ENCODE results near the gene EBP. TPM values are rescaled to one million over a fixed set of nuclear protein-coding genes. Genes with fewer than 3 reads are reported as not detected.

EBP gene
- total and polyA plus RNA-seq, 2 donors (not counting 3 experiments of a cell fraction or from before 2014, with no cell fraction given) = 102 to 183 TPM

DNA sequence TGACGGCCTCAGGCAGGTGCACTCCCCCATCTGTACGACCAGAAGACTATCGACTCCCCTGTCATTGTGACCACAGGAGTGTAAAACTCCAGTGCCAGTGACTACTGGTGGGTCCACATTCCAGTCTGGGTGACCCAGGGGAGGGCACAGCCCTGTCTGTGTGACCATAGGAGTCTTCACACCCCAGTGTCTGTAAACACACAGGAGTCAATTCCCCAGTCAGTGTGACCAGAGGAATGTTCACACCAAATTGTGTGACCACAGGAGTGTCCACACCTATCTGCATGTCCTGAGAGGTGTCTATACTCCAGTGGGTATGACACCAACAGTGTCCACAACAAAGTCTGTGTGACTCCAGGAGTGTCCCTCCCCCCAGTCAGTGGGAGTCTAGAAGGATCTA, 33.6 kb upstream of the EBP start:
- no TSS peak for BruUV-seq (replicated peaks)
- dilution Hi-C loops (cut with MboI; ENCODE audit: extremely low pct_ligation_motif_present, low sequenced_read_pairs) = no loop called here
- Histone ChIP-seq H3K4me1 (ENCODE audit: control insufficient read depth, extremely low read depth, insufficient read depth, low read length) (peaks cover 7% of the 10 kb centered on the region), H3K9me1 (replicated peaks; ENCODE audit: control insufficient read depth, extremely low read depth, insufficient read depth, low read length) (no peaks in the 10 kb centered on the region), H3K27ac (ENCODE audit: insufficient read depth, low read depth, low read length) (no peak overlapping the region), H3K4me2 (ENCODE audit: insufficient read depth, low read length) (no peak overlapping the region), H3K27me3 (ENCODE audit: control insufficient read depth in 2 of 2, insufficient read depth in 2 of 2, low read length in 2 of 2) (no peaks in the 10 kb centered on the region), H2AFZ (ENCODE audit: low read depth, low read length) (no peak overlapping the region), H3K36me3 (ENCODE audit: control insufficient read depth in 2 of 2, extremely low read depth in 1 of 2, insufficient read depth in 2 of 2, low read length in 2 of 2) (peaks cover 0 to 2% of the 10 kb centered on the region in 2 experiments), H3K9ac (replicated peaks; ENCODE audit: extremely low read depth, insufficient read depth, low read length) (no peak overlapping the region), H3K4me3 (replicated peaks in 1 of 3; ENCODE audit: insufficient read depth in 1 of 3, low read depth in 1 of 3, low read length in 3 of 3) (no peak overlapping the region), H3K9me3 (replicated peaks; ENCODE audit: control insufficient read depth, insufficient read depth, low read length) (no peaks in the 10 kb centered on the region), H3K79me2 (ENCODE audit: control insufficient read depth, insufficient read depth, low read length) (no peaks in the 10 kb centered on the region), H4K20me1 (replicated peaks; ENCODE audit: control insufficient read depth, extremely low read depth, insufficient read depth, low read length) (no peaks in the 10 kb centered on the region)
- TF ChIP-seq EZH2 (IDR thresholded peaks at IDR 0.05; ENCODE audit: borderline replicate concordance, low read depth, low read length, severe bottlenecking) (no peak), GATA2 (IDR thresholded peaks at IDR 0.05; ENCODE audit: insufficient read depth, insufficient read length, low read depth, low read length) (no peak), MYC (IDR thresholded peaks at IDR 0.05; ENCODE audit: low read depth, low read length) (no peak), FOS (IDR thresholded peaks at IDR 0.05; ENCODE audit: borderline replicate concordance, insufficient read depth, low read length) (no peak), JUN (IDR thresholded peaks at IDR 0.05; ENCODE audit: borderline replicate concordance, insufficient read depth, insufficient read length, low read depth) (no peak), POLR2A (IDR thresholded peaks at IDR 0.05; ENCODE audit: low read depth, low read length) (no peak), POLR2AphosphoS5 (IDR thresholded peaks at IDR 0.05; ENCODE audit: insufficient read depth, low read depth, low read length) (no peak)
- TF ChIP-seq, protein P1, sequence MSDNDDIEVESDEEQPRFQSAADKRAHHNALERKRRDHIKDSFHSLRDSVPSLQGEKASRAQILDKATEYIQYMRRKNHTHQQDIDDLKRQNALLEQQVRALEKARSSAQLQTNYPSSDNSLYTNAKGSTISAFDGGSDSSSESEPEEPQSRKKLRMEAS (IDR thresholded peaks at IDR 0.05; ENCODE audit: insufficient read depth, insufficient read length) = no peak
- TF ChIP-seq, protein P2, sequence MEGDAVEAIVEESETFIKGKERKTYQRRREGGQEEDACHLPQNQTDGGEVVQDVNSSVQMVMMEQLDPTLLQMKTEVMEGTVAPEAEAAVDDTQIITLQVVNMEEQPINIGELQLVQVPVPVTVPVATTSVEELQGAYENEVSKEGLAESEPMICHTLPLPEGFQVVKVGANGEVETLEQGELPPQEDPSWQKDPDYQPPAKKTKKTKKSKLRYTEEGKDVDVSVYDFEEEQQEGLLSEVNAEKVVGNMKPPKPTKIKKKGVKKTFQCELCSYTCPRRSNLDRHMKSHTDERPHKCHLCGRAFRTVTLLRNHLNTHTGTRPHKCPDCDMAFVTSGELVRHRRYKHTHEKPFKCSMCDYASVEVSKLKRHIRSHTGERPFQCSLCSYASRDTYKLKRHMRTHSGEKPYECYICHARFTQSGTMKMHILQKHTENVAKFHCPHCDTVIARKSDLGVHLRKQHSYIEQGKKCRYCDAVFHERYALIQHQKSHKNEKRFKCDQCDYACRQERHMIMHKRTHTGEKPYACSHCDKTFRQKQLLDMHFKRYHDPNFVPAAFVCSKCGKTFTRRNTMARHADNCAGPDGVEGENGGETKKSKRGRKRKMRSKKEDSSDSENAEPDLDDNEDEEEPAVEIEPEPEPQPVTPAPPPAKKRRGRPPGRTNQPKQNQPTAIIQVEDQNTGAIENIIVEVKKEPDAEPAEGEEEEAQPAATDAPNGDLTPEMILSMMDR (IDR thresholded peaks at IDR 0.05; ENCODE audit: extremely low read depth in 1 of 2, insufficient read depth in 1 of 2, low read depth in 1 of 2, low read length in 2 of 2) = no peak
- POLR2A ChIA-PET = no interaction called here
- DNase-seq (ENCODE audit: low read depth, low spot score) (no peak), FAIRE-seq (no peak)
- intact Hi-C loops (cut with micrococcal nuclease) = no loop called here
- CTCF ChIA-PET = no interaction called here
